Lower leg skin (tissue), 3 donors: Measurements from ENCODE around the gene SDK1.

ENCODE experiments used
- POLR2A ChIP-seq, 2 donors: fragments of 450-650 bp; IDR thresholded peaks; one replicate each; pipeline ENCODE4 v1.6.1; 2016 to 2017; ENCODE audit warnings: antibody characterized with exemption in 2 of 2, mild to moderate bottlenecking in 1 of 2, moderate library complexity in 1 of 2
- TF ChIP-seq, protein P1 (sequence below), 3 donors: fragments of 450-650 bp; IDR thresholded peaks; one replicate each; pipeline ENCODE4 v1.5.1; 2016; ENCODE audit warnings: antibody characterized with exemption in 3 of 3, mild to moderate bottlenecking in 3 of 3, moderate library complexity in 2 of 3

DNA sequence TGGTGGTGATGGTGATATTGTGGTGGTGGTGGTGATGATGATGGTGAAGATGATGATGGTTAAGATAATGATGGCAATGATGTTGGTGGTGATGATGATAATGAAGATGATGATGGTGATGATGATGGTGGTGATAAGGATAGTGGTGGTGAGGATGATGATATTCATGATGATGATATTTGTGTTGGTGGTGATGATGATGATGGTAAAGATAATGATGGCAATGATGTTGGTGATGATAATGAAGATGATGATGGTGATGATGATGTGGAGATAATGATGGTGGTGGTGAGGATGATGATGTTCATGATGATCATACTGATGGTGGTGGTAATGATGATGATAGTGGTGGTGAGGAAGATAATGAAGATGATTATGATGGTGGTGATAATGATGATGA lies 30.7 kb upstream of the SDK1 start:
- TF ChIP-seq, protein P1, sequence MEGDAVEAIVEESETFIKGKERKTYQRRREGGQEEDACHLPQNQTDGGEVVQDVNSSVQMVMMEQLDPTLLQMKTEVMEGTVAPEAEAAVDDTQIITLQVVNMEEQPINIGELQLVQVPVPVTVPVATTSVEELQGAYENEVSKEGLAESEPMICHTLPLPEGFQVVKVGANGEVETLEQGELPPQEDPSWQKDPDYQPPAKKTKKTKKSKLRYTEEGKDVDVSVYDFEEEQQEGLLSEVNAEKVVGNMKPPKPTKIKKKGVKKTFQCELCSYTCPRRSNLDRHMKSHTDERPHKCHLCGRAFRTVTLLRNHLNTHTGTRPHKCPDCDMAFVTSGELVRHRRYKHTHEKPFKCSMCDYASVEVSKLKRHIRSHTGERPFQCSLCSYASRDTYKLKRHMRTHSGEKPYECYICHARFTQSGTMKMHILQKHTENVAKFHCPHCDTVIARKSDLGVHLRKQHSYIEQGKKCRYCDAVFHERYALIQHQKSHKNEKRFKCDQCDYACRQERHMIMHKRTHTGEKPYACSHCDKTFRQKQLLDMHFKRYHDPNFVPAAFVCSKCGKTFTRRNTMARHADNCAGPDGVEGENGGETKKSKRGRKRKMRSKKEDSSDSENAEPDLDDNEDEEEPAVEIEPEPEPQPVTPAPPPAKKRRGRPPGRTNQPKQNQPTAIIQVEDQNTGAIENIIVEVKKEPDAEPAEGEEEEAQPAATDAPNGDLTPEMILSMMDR (IDR thresholded peaks at IDR 0.05), result no peak
- TF ChIP-seq POLR2A (IDR thresholded peaks at IDR 0.05), result no peak
